ENCODE data around the gene KATNB1.

The KATNB1 gene

DNA sequence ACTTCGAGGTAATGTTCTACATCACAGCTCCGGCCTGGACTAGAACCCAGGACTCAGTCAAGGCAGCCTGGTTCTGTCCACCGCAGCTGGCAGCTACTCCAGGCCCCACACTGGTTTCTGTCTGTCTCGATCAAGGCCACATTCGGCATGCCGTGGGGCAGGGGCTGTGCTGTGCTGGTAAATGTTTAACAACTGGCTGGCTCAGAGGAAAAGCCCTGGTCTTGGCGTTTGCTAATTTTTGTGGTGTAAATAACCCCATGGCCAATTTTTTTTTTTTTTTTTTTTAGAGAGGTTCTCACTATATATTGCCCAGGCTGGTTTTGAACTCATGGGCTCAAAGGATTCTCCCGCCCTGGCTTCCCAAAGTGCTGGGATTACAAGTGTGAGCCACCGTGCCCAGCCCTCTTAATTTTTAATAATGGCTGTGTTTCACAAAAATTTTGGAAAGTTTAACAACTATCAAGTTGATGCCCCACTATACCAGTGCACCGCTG, 41.3 kb upstream of the KATNB1 start:
- Histone ChIP-seq H3K79me2 (ENCODE audit: insufficient read depth, low read length) (no peaks in the 10 kb centered on the region), H3K27ac (ENCODE audit: low read length) (no peak overlapping the region)
- DNase-seq: no peak

GRCh38 chr16:57694725-57695679, 40.6 kb upstream of the KATNB1 start, which contains the start of gene DRC7:
Gene DRC7, plus strand, starts transcription at chr16:57694806. Its CDS starts 3,144 bp downstream, at chr16:57697950.
- DNase-seq: peak; percentile 45
- H3K27me3 ChIP-seq (ENCODE audit: insufficient read depth, low read length, poor library complexity): no peaks in the 10 kb centered on the region
- 0 out of 3 replicates have a peak, but pooled peaks have one; percentile 13 for ATAC-seq (ENCODE audit: insufficient read depth, low read depth)
- TF ChIP-seq EZH2 (IDR thresholded peaks at IDR 0.05; ENCODE audit: borderline replicate concordance, low read depth, low read length, severe bottlenecking): no peak
- TF ChIP-seq CTCF (IDR thresholded peaks at IDR 0.05; ENCODE audit: borderline replicate concordance, extremely low read depth, low read length, poor library complexity, severe bottlenecking): no peak
- H3K36me3 ChIP-seq (ENCODE audit: insufficient read depth, low read length): no peaks in the 10 kb centered on the region
- peaks cover 13% of the 10 kb centered on the region for H3K4me1 ChIP-seq (ENCODE audit: insufficient read depth, low read length)
- H3K79me2 ChIP-seq (ENCODE audit: insufficient read depth, low read length): no peaks in the 10 kb centered on the region
- H3K27ac ChIP-seq (ENCODE audit: low read length): no peak within 1 kb of the TSS
- H2AFZ ChIP-seq (ENCODE audit: low read depth, low read length): peak within 1 kb of the TSS; percentile 45; the same call in 1 of the 2 replicates
- no peaks in the 10 kb centered on the region for H3K9me3 ChIP-seq (ENCODE audit: insufficient read depth, low read length, severe bottlenecking)
- H4K20me1 ChIP-seq (ENCODE audit: insufficient read depth, low read length): no peaks in the 10 kb centered on the region
- no peak within 1 kb of the TSS for H3K9ac ChIP-seq (ENCODE audit: low read depth, low read length)
- H3K4me3 ChIP-seq (ENCODE audit: low read depth in 1 of 2, low read length in 2 of 2): no peak within 1 kb of the TSS
- peak within 1 kb of the TSS; percentile 49 for H3K4me2 ChIP-seq (ENCODE audit: insufficient read depth, low read length)

More for the DNA sequence above, 41.3 kb upstream of the KATNB1 start:
- Histone ChIP-seq H3K4me1 (ENCODE audit: insufficient read depth, low read length) (peaks cover 21% of the 10 kb centered on the region), H2AFZ (ENCODE audit: low read depth, low read length) (no peak overlapping the region), H3K27me3 (ENCODE audit: insufficient read depth, low read length, poor library complexity) (no peaks in the 10 kb centered on the region), H4K20me1 (ENCODE audit: insufficient read depth, low read length) (no peaks in the 10 kb centered on the region), H3K9ac (ENCODE audit: low read depth, low read length) (no peak overlapping the region), H3K9me3 (ENCODE audit: insufficient read depth, low read length, severe bottlenecking) (no peaks in the 10 kb centered on the region), H3K36me3 (ENCODE audit: insufficient read depth, low read length) (no peaks in the 10 kb centered on the region), H3K4me2 (ENCODE audit: insufficient read depth, low read length) (no peak overlapping the region), H3K4me3 (ENCODE audit: low read depth in 1 of 2, low read length in 2 of 2) (no peak overlapping the region)
- TF ChIP-seq CTCF (IDR thresholded peaks at IDR 0.05; ENCODE audit: borderline replicate concordance, extremely low read depth, low read length, poor library complexity, severe bottlenecking) (no peak), EZH2 (IDR thresholded peaks at IDR 0.05; ENCODE audit: borderline replicate concordance, low read depth, low read length, severe bottlenecking) (no peak)
- no peak for ATAC-seq (ENCODE audit: insufficient read depth, low read depth)

DNA sequence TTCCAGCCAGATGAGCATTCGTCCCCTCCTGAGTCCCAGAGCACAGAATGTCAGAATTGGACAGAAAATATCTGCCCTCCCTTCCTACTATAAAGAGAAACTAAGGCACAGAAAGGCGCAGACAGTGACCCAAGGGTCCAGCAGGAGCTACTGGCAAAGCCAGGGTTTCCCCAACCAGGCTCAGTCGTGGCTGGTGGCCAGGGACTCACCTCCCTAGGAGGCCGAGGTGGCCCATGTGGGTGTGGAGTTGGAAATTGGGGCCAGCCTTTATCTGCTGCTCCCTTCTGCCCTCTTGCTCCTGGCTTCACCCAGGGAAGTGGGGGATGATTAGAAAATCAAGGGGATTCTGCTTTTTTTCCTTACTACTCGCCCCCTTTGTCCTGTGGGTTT, 39.9 kb upstream of the KATNB1 start:
- Histone ChIP-seq H3K27me3 (ENCODE audit: insufficient read depth, low read length, poor library complexity) (no peaks in the 10 kb centered on the region), H3K9ac (ENCODE audit: low read depth, low read length) (no peak overlapping the region), H3K9me3 (ENCODE audit: insufficient read depth, low read length, severe bottlenecking) (no peaks in the 10 kb centered on the region), H3K27ac (ENCODE audit: low read length) (no peak overlapping the region), H3K4me1 (ENCODE audit: insufficient read depth, low read length) (peaks cover 8% of the 10 kb centered on the region), H3K4me3 (ENCODE audit: low read depth in 1 of 2, low read length in 2 of 2) (no peak overlapping the region), H2AFZ (ENCODE audit: low read depth, low read length) (no peak overlapping the region), H3K4me2 (ENCODE audit: insufficient read depth, low read length) (no peak overlapping the region), H4K20me1 (ENCODE audit: insufficient read depth, low read length) (no peaks in the 10 kb centered on the region), H3K36me3 (ENCODE audit: insufficient read depth, low read length) (no peaks in the 10 kb centered on the region), H3K79me2 (ENCODE audit: insufficient read depth, low read length) (no peaks in the 10 kb centered on the region)
- TF ChIP-seq EZH2 (IDR thresholded peaks at IDR 0.05; ENCODE audit: borderline replicate concordance, low read depth, low read length, severe bottlenecking) (no peak), CTCF (IDR thresholded peaks at IDR 0.05; ENCODE audit: borderline replicate concordance, extremely low read depth, low read length, poor library complexity, severe bottlenecking) (no peak)
- ATAC-seq (ENCODE audit: insufficient read depth, low read depth): no peak
- DNase-seq: no peak

Measured in DND-41 (cell line).